ENCODE results near the gene AK5.

- TF ChIP-seq, protein P1, sequence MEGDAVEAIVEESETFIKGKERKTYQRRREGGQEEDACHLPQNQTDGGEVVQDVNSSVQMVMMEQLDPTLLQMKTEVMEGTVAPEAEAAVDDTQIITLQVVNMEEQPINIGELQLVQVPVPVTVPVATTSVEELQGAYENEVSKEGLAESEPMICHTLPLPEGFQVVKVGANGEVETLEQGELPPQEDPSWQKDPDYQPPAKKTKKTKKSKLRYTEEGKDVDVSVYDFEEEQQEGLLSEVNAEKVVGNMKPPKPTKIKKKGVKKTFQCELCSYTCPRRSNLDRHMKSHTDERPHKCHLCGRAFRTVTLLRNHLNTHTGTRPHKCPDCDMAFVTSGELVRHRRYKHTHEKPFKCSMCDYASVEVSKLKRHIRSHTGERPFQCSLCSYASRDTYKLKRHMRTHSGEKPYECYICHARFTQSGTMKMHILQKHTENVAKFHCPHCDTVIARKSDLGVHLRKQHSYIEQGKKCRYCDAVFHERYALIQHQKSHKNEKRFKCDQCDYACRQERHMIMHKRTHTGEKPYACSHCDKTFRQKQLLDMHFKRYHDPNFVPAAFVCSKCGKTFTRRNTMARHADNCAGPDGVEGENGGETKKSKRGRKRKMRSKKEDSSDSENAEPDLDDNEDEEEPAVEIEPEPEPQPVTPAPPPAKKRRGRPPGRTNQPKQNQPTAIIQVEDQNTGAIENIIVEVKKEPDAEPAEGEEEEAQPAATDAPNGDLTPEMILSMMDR (IDR thresholded peaks at IDR 0.05) = no peak
- no peak for TF ChIP-seq POLR2A (IDR thresholded peaks at IDR 0.05)
Observed at GRCh38 chr1:77582905-77583304, 301.1 kb downstream of the AK5 start.

Measured in ovary (tissue), 3 donors.